Smooth muscle cell of trachea (primary cell): ENCODE measurements around the gene SERF1A. TPM values are rescaled to one million over a fixed set of nuclear protein-coding genes. Genes with fewer than 3 reads are reported as not detected.

Experiments used
- total RNA-seq: library from RNA; depleted of rRNA; stranded (reverse); fragments of >200 nt; gene quantifications from 2 replicates; pipeline ENCODE4 v1.2.1, GENCODE V29; 2014

The SERF1A gene
- 4.1 and 5.5 TPM in 2 replicates for total RNA-seq

GRCh38 chr5:70900533-70901271 is at the start of gene SERF1A:
SERF1A (plus strand) TSS chr5:70900669; CDS start chr5:70900870, 201 bp downstream.

Other genes starting within 250 kb of the SERF1A start
- 22.3 and 24.1 TPM in 2 replicates for gene SMN1, start 24.4 kb downstream of the SERF1A start, total RNA-seq
- 2.5 and 8.7 TPM in 2 replicates for gene NAIP, start 124.7 kb downstream of the SERF1A start, total RNA-seq
- 12.5 and 15.4 TPM in 2 replicates for gene GTF2H2, start 167.0 kb downstream of the SERF1A start, total RNA-seq